ENCODE results near the gene NLGN1. TPM values are rescaled to one million over a fixed set of nuclear protein-coding genes. Genes with fewer than 3 reads are reported as not detected.

The NLGN1 gene
- total and polyA plus RNA-seq, 9 of the 15 experiments (the other 6 are each of a cell fraction or from before 2014, with no cell fraction given), result under 0.01 to 0.01 TPM; not detected in 7

DNA sequence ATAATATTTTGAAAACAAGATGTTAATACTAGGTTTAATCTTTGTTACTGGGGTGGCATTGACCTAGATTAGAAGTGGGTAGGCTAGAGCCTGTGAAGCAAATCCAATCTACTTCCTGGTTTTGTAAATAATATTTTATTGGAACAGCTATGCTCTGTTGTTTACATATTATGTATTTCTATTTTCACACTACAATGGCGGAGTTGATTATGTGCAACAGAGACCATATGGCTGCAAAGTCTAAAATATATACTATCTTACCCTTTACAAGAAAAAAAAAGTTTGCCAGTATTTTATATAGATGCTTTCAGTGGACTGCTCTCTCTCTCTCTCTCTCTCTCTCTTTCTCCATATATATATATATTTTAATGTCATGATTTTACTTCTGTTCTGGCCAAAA, 244.2 kb downstream of the NLGN1 start (continued):
- TF ChIP-seq, protein P1, sequence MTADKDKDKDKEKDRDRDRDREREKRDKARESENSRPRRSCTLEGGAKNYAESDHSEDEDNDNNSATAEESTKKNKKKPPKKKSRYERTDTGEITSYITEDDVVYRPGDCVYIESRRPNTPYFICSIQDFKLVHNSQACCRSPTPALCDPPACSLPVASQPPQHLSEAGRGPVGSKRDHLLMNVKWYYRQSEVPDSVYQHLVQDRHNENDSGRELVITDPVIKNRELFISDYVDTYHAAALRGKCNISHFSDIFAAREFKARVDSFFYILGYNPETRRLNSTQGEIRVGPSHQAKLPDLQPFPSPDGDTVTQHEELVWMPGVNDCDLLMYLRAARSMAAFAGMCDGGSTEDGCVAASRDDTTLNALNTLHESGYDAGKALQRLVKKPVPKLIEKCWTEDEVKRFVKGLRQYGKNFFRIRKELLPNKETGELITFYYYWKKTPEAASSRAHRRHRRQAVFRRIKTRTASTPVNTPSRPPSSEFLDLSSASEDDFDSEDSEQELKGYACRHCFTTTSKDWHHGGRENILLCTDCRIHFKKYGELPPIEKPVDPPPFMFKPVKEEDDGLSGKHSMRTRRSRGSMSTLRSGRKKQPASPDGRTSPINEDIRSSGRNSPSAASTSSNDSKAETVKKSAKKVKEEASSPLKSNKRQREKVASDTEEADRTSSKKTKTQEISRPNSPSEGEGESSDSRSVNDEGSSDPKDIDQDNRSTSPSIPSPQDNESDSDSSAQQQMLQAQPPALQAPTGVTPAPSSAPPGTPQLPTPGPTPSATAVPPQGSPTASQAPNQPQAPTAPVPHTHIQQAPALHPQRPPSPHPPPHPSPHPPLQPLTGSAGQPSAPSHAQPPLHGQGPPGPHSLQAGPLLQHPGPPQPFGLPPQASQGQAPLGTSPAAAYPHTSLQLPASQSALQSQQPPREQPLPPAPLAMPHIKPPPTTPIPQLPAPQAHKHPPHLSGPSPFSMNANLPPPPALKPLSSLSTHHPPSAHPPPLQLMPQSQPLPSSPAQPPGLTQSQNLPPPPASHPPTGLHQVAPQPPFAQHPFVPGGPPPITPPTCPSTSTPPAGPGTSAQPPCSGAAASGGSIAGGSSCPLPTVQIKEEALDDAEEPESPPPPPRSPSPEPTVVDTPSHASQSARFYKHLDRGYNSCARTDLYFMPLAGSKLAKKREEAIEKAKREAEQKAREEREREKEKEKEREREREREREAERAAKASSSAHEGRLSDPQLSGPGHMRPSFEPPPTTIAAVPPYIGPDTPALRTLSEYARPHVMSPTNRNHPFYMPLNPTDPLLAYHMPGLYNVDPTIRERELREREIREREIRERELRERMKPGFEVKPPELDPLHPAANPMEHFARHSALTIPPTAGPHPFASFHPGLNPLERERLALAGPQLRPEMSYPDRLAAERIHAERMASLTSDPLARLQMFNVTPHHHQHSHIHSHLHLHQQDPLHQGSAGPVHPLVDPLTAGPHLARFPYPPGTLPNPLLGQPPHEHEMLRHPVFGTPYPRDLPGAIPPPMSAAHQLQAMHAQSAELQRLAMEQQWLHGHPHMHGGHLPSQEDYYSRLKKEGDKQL (CRISPR knock-in tag; IDR thresholded peaks at IDR 0.05; ENCODE audit: borderline replicate concordance), result no peak
- TF ChIP-seq ESRRA (IDR thresholded peaks at IDR 0.05; ENCODE audit: borderline replicate concordance, low read depth) (no peak), HIVEP1 (CRISPR knock-in tag; IDR thresholded peaks at IDR 0.05) (no peak)
